Stimulated activated CD4-positive, alpha-beta T cell treated with anti-CD3 and anti-CD28 coated beads, Interleukin-12 subunit alpha, Interleukin-12 subunit beta, amount 100 ng/mL, for 4 hours (primary cell): ENCODE measurements around the gene FLRT1.
"Not testable (repeated sequence)": the region's sequence is repeated elsewhere in the genome, so short reads cannot be mapped to it uniquely, and the experiment has no call there.

Experiments
- DNase-seq: peaks from one replicate; pipeline ENCODE4 v3.0.0-alpha.2; 2020

FLRT1 gene

DNA sequence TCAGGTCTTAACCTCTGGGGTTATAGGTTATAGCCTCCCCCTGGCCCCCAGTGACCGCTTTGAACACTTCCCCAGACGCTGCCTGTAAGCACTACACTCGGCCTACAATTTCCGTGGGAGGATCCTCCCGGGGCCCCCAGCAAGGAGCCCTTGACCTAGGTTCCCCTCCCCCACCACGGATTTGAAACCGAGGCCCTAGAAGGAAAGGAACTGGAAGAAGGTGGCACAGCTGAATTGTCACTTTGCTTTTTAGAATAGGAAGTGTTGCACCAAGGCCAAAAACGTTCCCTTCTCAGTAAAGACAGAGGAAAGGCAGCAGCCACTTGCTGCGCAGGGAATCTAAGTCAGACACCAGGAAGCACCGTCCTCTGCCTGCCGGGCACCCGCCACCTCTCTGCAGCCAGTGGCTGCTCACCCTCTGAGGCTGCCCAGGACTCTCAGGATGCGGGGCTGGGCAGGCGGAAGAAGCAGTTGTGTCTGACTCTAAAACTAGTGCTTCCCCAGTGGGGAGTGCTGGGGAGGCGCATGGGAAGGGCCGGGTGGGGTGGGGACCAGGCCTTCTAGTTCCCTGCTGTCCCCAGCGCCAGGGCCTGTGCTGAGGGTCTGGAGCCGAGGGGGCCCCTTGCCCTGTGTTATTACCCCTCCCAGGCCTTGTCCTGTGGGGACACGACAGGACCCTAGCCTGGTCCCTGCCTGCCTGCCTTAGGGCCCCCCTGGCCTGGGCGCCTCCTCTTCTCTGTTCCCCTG is 7.9 kb upstream of the FLRT1 start:
- DNase-seq, result no peak

GRCh38 chr11:64028398-64029115 is 7.2 kb upstream of the FLRT1 start:
- DNase-seq, result no peak

DNA sequence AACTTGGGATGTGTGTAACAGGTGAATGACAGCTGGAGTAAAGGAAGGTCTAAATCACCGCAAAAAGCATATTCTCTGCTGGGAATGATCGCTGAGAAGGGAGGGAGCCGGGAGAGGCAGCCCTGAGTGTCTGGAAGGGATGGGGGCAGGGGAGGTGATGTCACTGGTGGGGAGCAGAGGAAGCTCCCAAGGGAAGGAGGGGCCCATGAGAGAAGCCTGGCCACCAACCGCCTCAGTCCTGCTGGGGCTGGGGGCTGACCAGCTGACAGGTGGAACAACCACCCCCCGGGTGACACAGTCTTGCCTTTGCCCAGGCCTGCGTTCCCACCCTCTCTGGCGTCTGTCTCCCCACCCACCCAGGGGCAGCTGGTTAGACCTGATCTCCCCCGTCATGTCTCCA is 6.0 kb upstream of the FLRT1 start:
- DNase-seq, result no peak

- DNase-seq, result no peak
Measured at GRCh38 chr11:64031001-64031400, 4.7 kb upstream of the FLRT1 start.

- no peak for DNase-seq
Measured at GRCh38 chr11:64032050-64032449, 3.7 kb upstream of the FLRT1 start.

- no peak for DNase-seq
Measured at GRCh38 chr11:64034411-64034811, 1.3 kb upstream of the FLRT1 start.

DNA sequence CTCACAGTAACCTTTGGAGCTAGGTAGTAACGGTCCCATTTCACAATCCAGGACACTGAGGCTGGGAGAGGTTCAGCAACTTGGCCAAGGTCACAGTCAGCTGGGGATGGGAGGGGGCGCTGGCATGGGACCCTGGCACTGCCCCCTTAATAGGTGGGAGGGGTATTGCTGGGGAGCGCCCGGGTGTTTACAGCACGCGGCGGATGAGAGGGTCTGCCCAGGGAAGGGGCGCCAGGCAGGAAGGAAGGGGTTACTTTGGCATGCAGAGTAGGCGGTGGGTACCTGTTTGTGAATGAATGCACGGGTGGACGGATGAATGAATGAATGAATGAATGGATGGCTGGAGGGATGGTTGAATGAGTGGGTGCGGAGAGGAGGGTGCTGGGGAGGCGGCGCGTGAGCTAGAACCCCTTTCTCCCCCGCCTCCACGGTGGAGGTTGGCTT is 628 bp upstream of the FLRT1 start:
- DNase-seq, result no peak

DNA sequence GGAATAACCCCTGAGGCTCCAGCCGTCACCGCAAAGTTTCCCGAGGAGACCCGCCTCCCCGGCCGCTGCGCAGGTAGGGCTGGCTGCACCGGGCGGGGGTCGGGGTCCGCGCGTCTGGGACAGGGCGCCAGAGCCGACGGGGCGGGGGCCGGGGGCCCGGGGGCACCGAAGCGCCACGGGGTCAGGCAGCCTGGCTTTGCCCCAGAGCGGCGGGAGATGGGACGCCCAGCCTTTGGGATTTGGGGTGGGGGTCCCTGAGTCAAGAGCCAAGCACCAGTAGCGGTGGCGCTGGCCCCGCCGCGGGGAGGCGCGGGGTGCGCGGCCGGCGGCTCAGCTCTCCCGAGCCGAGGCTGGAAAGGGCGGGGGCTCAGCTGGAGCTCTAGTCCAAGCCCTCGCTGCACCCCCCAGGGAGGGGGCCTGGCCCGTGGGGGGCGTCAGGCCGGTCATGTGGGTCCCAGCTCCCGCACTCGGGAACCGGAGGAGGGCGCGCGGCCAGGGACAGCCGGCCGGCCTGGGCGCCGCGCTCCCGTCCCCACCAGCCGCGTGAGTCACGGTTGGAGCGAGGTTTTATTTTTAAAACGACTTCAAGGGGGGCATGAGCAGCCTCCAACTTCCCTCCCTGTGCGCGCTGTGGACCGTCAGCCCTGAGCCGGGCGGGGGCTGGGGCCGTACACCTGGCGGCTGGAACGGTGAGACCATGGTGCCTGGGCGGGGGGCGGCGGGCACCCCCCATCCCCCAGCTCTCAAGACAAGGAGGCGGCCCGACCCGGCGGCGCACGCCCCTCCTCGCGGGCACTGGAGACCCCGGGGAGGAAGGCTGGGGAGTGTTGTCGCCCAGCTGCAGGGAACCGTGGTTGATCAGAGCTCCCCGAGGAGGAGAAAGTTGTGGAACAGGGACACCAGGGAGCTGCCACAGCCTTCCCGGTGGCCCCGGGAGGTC is 626 bp downstream of the FLRT1 start:
- no peak for DNase-seq

DNA sequence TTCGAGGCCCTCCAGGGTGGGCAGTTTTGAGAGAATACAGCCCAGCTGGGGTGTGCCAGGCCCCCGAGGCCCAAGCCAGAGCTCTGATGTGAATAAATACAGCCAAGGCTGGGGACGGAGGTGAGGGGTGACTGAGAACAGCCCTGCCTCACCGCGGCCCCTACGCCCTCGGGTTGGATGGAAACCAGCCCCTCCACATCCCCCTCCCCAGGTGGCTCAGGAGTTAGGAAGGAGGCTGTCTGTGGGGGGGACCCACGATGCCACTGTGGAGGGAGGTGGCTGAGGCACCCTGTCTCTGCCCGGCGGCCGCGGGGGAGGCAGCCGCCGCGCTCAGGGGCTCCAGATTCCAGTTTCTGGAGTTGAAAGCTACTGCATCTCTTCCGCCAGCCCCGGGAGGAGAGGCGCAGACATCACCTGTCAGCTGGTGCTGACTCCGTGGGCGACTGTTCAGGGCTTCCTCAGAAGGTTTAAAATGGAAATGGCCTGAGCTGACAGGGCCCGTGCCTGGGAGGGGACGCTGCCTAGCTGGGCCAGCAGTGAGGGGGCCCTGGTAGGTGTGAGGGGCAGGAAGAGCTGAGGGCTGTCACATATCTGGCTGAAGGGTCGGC is 1.4 kb downstream of the FLRT1 start:
- DNase-seq, result no peak

GRCh38 chr11:64038500-64038899 is 2.8 kb downstream of the FLRT1 start:
- DNase-seq, result no peak

DNA sequence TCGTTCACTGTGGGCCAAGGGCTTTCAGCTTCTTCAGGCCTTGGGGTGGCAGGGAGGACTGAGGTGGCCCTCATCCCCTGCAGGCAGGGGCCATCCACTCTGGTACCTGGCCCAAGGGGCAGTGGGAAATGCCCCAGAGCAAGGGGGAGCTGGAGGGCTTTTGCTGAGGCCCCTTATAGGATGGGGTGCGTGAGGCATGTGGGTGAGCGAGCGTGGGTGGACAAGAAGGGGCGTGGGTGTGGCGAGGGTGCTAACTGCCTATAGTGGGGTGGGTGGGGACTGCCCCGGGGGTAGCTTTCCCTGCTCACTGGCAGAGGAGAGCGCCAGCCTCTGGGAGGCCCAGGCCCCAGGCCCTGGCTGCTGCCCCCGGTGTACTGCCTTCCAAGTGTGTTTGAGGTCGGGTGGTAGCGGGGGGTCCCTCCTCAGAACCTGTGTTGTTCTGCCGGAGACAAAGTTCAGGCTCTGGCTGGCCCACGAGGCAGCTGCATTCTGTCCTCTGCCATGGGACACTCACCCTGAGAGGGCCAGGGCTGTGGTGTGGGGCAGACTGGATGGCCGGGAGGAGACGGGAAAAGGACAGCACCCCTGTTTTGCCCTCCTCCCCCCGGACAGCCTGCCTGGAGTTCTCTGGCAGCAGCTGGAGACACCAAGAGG is 3.4 kb downstream of the FLRT1 start:
- DNase-seq, result no peak

GRCh38 chr11:64040684-64041322 is 5.1 kb downstream of the FLRT1 start:
- DNase-seq, result no peak

DNA sequence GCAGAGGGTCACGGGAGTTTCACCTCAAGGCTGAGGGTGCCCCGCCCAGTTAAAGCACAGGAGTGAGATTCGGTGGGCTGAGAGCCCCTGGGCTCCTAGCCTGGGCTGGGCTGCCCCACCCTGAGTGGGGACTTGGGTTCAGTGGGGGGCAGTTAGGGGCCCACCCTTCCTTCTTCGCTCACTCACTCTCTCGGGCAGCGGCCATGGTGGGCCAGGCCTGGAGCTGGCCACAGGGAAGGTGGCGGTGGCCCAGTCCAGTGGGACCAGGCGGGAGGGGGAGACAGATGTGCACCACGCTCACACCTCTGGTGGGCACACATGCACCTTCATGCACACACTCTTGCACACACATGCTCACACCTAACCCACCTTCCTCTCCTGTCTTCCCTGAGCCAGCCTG is 6.1 kb downstream of the FLRT1 start:
- no peak for DNase-seq

GRCh38 chr11:64042301-64042700 is 6.6 kb downstream of the FLRT1 start:
- no peak for DNase-seq

GRCh38 chr11:64043545-64043944 is 7.8 kb downstream of the FLRT1 start:
- DNase-seq, result no peak

DNA sequence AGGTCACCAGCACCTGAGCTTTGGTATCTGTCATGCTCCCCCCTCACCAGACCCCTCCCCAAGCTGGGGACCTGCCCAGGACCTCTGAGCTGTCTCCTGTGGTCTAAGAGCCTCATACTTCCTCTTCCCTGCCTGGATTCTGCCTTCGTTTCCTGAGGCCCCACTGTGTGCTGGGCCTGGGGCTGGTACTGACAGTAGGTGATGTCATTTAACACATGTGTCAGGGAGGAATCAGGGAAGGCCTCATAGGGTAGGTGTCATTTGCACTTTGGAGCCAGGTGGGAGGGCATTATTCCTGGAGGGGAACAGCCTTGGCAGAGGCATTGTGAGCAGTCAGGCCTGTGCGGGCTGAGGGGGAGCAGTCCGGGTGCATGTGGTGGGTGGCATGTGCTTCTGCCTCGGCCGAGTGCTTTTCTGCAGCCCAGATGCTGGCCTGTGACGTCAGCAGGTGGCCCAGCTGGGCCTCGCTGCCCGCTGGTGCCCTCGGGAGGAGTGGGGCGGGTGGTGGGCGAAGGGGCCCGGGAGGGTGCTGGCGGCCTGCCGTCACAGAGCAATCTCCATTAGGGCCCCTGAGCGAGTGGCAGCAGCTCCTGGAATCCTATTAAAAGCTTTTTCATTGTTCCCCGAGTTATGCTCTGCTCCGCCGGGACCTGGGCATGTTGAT is 9.1 kb downstream of the FLRT1 start:
- no peak for DNase-seq

- no peak for DNase-seq
Measured at GRCh38 chr11:64045700-64046099, 10.0 kb downstream of the FLRT1 start.

DNA sequence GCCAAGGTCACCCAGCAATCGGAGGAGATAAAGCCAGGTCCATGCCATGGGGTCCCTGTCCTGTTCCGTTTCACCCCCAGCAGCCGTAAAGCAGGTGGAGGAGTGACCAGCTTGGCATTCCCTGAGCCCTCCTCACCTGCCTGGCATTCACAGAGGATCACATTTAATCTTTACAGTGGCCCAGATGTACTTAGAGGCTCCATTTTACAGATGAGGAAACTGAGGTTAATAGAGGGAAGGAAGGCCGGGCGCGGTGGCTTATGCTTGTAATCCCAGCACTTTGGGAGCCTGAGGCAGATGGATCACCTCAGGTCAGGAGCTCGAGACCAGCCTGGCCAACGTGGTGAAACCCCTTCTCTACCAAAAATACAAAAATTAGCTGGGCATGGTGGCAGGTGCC is 11.6 kb downstream of the FLRT1 start:
- not testable (repeated sequence) for DNase-seq

- no peak for DNase-seq
Measured at GRCh38 chr11:64048042-64048854, 12.5 kb downstream of the FLRT1 start.

- DNase-seq, result no peak
Measured at GRCh38 chr11:64049509-64049908, 13.8 kb downstream of the FLRT1 start.
